Fibroblast of pulmonary artery (primary cell): Measurements from ENCODE around the gene EFCAB12.
"Not testable (repeated sequence)": the region's sequence is repeated elsewhere in the genome, so short reads cannot be mapped to it uniquely, and the experiment has no call there.

Source experiments
- DNase-seq: peaks from one replicate; pipeline ENCODE4 v3.0.0-alpha.2; 2010; ENCODE audit warnings: low read depth
- H3K4me3 ChIP-seq: replicated peaks from 2 replicates; pipeline ENCODE4 v1.5.1; 2011; ENCODE audit warnings: low read depth, mild to moderate bottlenecking, control low read depth, low read length, moderate library complexity
- CTCF ChIP-seq: IDR thresholded peaks from 2 replicates; pipeline ENCODE4 v1.5.1; 2011; ENCODE audit warnings: mild to moderate bottlenecking, control low read depth, low read length, inconsistent platforms; ENCODE audit errors: missing control alignments

Gene EFCAB12

GRCh38 chr3:129417326-129417725, 11.1 kb downstream of the EFCAB12 start:
- no peak for TF ChIP-seq CTCF
- no peak overlapping the region for H3K4me3 ChIP-seq
- peak; percentile 97 for DNase-seq

- TF ChIP-seq CTCF, result no peak
- DNase-seq, result no peak
- H3K4me3 ChIP-seq, result no peak overlapping the region
These were observed 12.0 kb downstream of the EFCAB12 start for GRCh38 chr3:129416415-129416814.

GRCh38 chr3:129415830-129416229, 12.6 kb downstream of the EFCAB12 start:
- no peak for TF ChIP-seq CTCF
- no peak for DNase-seq
- no peak overlapping the region for H3K4me3 ChIP-seq

GRCh38 chr3:129415378-129415777, 13.1 kb downstream of the EFCAB12 start:
- DNase-seq, result no peak

GRCh38 chr3:129413687-129414506, 14.5 kb downstream of the EFCAB12 start:
- H3K4me3 ChIP-seq, result no peak overlapping the region
- no peak for TF ChIP-seq CTCF
- DNase-seq, result peak; percentile 97

More at GRCh38 chr3:129415378-129415777, 13.1 kb downstream of the EFCAB12 start:
- no peak overlapping the region for H3K4me3 ChIP-seq
- TF ChIP-seq CTCF, result no peak

- H3K4me3 ChIP-seq, DNase-seq: not testable (repeated sequence)
These were observed 15.2 kb downstream of the EFCAB12 start for GRCh38 chr3:129413238-129413637.

- no peak for TF ChIP-seq CTCF
- no peak overlapping the region for H3K4me3 ChIP-seq
- peak; percentile 52 for DNase-seq
These were observed 15.8 kb downstream of the EFCAB12 start for GRCh38 chr3:129412542-129413198.
